DND-41 (cell line): ENCODE measurements around the gene INTS7.

ENCODE experiments used
- CTCF ChIP-seq: IDR thresholded peaks from 2 replicates; pipeline ENCODE4 v1.5.1; 2012; ENCODE audit warnings: borderline replicate concordance, low read length, moderate library complexity, mild to moderate bottlenecking; ENCODE audit not compliant: poor library complexity, severe bottlenecking; ENCODE audit errors: extremely low read depth
- EZH2 ChIP-seq: IDR thresholded peaks from 3 replicates; pipeline ENCODE4 v1.6.1; 2012; ENCODE audit warnings: borderline replicate concordance, low read depth, mild to moderate bottlenecking, moderate library complexity, low read length, inconsistent platforms; ENCODE audit not compliant: severe bottlenecking

GRCh38 chr1:212082765-212083406 lies 47.5 kb upstream of the INTS7 start:
- TF ChIP-seq CTCF (no peak), EZH2 (no peak)
